ENCODE measurements around the gene FUT6.
"Not testable (repeated sequence)": the region's sequence is repeated elsewhere in the genome, so short reads cannot be mapped to it uniquely, and the experiment has no call there.

FUT6 gene

GRCh38 chr19:5847846-5848245, 8.3 kb upstream of the FUT6 start:
- H3K4me3 Mint-ChIP-seq; H3K27ac Mint-ChIP-seq; intact Hi-C loops (cut with micrococcal nuclease); H3K4me1 Mint-ChIP-seq (ENCODE audit: low read depth); H3K36me3 Mint-ChIP-seq (ENCODE audit: low read depth); H3K27me3 Mint-ChIP-seq; H3K9me3 Mint-ChIP-seq: not testable (repeated sequence)

GRCh38 chr19:5844456-5845433, 5.2 kb upstream of the FUT6 start:
- no peak overlapping the region for H3K4me3 Mint-ChIP-seq
- intact Hi-C loops (cut with micrococcal nuclease), result no loop called here
- no peak overlapping the region for H3K27ac Mint-ChIP-seq
- H3K36me3 Mint-ChIP-seq (ENCODE audit: low read depth), result no peaks in the 10 kb centered on the region
- peaks cover 2% of the 10 kb centered on the region for H3K4me1 Mint-ChIP-seq (ENCODE audit: low read depth)
- no peaks in the 10 kb centered on the region for H3K27me3 Mint-ChIP-seq
- no peaks in the 10 kb centered on the region for H3K9me3 Mint-ChIP-seq

GRCh38 chr19:5843295-5843927, 3.9 kb upstream of the FUT6 start:
- Mint-ChIP-seq H3K36me3 (ENCODE audit: low read depth) (no peaks in the 10 kb centered on the region), H3K27ac (no peak overlapping the region), H3K27me3 (peaks cover 2% of the 10 kb centered on the region), H3K9me3 (no peaks in the 10 kb centered on the region), H3K4me3 (no peak overlapping the region), H3K4me1 (ENCODE audit: low read depth) (peaks cover 14% of the 10 kb centered on the region)
- intact Hi-C loops (cut with micrococcal nuclease), result no loop called here

- intact Hi-C loops (cut with micrococcal nuclease); H3K27me3 Mint-ChIP-seq; H3K9me3 Mint-ChIP-seq; H3K27ac Mint-ChIP-seq; H3K36me3 Mint-ChIP-seq (ENCODE audit: low read depth); H3K4me3 Mint-ChIP-seq: not testable (repeated sequence)
- peaks cover 21% of the 10 kb centered on the region for H3K4me1 Mint-ChIP-seq (ENCODE audit: low read depth)
Measured at GRCh38 chr19:5841735-5842111, 2.2 kb upstream of the FUT6 start.

- H3K27ac Mint-ChIP-seq, result no peak overlapping the region
- H3K27me3 Mint-ChIP-seq, result peaks cover 11% of the 10 kb centered on the region
- intact Hi-C loops (cut with micrococcal nuclease), result no loop called here
- no peak overlapping the region for H3K4me3 Mint-ChIP-seq
- no peaks in the 10 kb centered on the region for H3K36me3 Mint-ChIP-seq (ENCODE audit: low read depth)
- H3K4me1 Mint-ChIP-seq (ENCODE audit: low read depth), result peaks cover 21% of the 10 kb centered on the region
- H3K9me3 Mint-ChIP-seq, result no peaks in the 10 kb centered on the region
Measured at GRCh38 chr19:5838353-5839064, 993 bp downstream of the FUT6 start.

GRCh38 chr19:5837761-5838352, 1.6 kb downstream of the FUT6 start:
- H3K27ac Mint-ChIP-seq, result no peak overlapping the region
- H3K36me3 Mint-ChIP-seq (ENCODE audit: low read depth), result no peaks in the 10 kb centered on the region

GRCh38 chr19:5832527-5833216, 6.8 kb downstream of the FUT6 start:
- no peak overlapping the region for H3K27ac Mint-ChIP-seq
- H3K36me3 Mint-ChIP-seq (ENCODE audit: low read depth), result peaks cover 6% of the 10 kb centered on the region
- peaks cover 26% of the 10 kb centered on the region for H3K27me3 Mint-ChIP-seq
- H3K4me1 Mint-ChIP-seq (ENCODE audit: low read depth), result peaks cover 8% of the 10 kb centered on the region
- no peak overlapping the region for H3K4me3 Mint-ChIP-seq
- H3K9me3 Mint-ChIP-seq, result no peaks in the 10 kb centered on the region
- intact Hi-C loops (cut with micrococcal nuclease), result no loop called here

More at GRCh38 chr19:5837761-5838352, 1.6 kb downstream of the FUT6 start:
- no peaks in the 10 kb centered on the region for H3K9me3 Mint-ChIP-seq
- intact Hi-C loops (cut with micrococcal nuclease), result no loop called here
- no peak overlapping the region for H3K4me3 Mint-ChIP-seq
- peaks cover 12% of the 10 kb centered on the region for H3K27me3 Mint-ChIP-seq
- peaks cover 21% of the 10 kb centered on the region for H3K4me1 Mint-ChIP-seq (ENCODE audit: low read depth)

GRCh38 chr19:5832061-5832460, 7.4 kb downstream of the FUT6 start:
- intact Hi-C loops (cut with micrococcal nuclease), result no loop called here
- peaks cover 13% of the 10 kb centered on the region for H3K4me1 Mint-ChIP-seq (ENCODE audit: low read depth)

GRCh38 chr19:5831159-5831558, 8.3 kb downstream of the FUT6 start:
- intact Hi-C loops (cut with micrococcal nuclease), result no loop called here
- no peaks in the 10 kb centered on the region for H3K9me3 Mint-ChIP-seq
- peaks cover 33% of the 10 kb centered on the region for H3K27me3 Mint-ChIP-seq
- no peak overlapping the region for H3K27ac Mint-ChIP-seq
- peaks cover 20% of the 10 kb centered on the region for H3K4me1 Mint-ChIP-seq (ENCODE audit: low read depth)
- H3K4me3 Mint-ChIP-seq, result no peak overlapping the region
- peaks cover 6% of the 10 kb centered on the region for H3K36me3 Mint-ChIP-seq (ENCODE audit: low read depth)

More at GRCh38 chr19:5832061-5832460, 7.4 kb downstream of the FUT6 start:
- H3K27ac Mint-ChIP-seq, result no peak overlapping the region
- H3K4me3 Mint-ChIP-seq, result no peak overlapping the region
- H3K27me3 Mint-ChIP-seq, result peaks cover 29% of the 10 kb centered on the region
- peaks cover 6% of the 10 kb centered on the region for H3K36me3 Mint-ChIP-seq (ENCODE audit: low read depth)
- H3K9me3 Mint-ChIP-seq, result no peaks in the 10 kb centered on the region

- Mint-ChIP-seq H3K27ac (peak overlapping the region; percentile 44), H3K36me3 (ENCODE audit: low read depth) (peaks cover 6% of the 10 kb centered on the region), H3K4me3 (no peak overlapping the region), H3K27me3 (peaks cover 32% of the 10 kb centered on the region), H3K4me1 (ENCODE audit: low read depth) (peaks cover 26% of the 10 kb centered on the region), H3K9me3 (no peaks in the 10 kb centered on the region)
- intact Hi-C loops (cut with micrococcal nuclease), result loop anchor here (2.0 kb wide), 1 partner anchor 75 kb away; the partner anchor contains the start of gene VMAC
Measured at GRCh38 chr19:5829567-5830310, 9.8 kb downstream of the FUT6 start.

- Mint-ChIP-seq H3K4me1 (ENCODE audit: low read depth) (peaks cover 28% of the 10 kb centered on the region), H3K9me3 (no peaks in the 10 kb centered on the region), H3K27me3 (peaks cover 32% of the 10 kb centered on the region), H3K4me3 (peak overlapping the region; percentile 95), H3K27ac (peak overlapping the region; percentile 91), H3K36me3 (ENCODE audit: low read depth) (peaks cover 6% of the 10 kb centered on the region)
- intact Hi-C loops (cut with micrococcal nuclease), result loop anchor here (2.0 kb wide), 1 partner anchor 76 kb away; the partner anchor contains the start of gene VMAC
Measured at GRCh38 chr19:5828661-5829566, 10.6 kb downstream of the FUT6 start.

Data from dendritic cell treated with granulocyte-macrophage colony-stimulating factor and Interleukin-4, amounts not matched to agents 40 ng/mL and 50 ng/mL, for 4 days (primary cell).